Suppressor macrophage treated with lipopolysaccharide for 4 hours (primary cell): Measurements from ENCODE around the gene IFNGR1.
A peak's percentile ranks its signal among the peaks of the same experiment; 100 is the strongest.
"Not testable (repeated sequence)": the region's sequence is repeated elsewhere in the genome, so short reads cannot be mapped to it uniquely, and the experiment has no call there.

Experiments
- DNase-seq: peaks from one replicate; pipeline ENCODE4 v3.0.0-alpha.2; 2020

IFNGR1 gene

DNA sequence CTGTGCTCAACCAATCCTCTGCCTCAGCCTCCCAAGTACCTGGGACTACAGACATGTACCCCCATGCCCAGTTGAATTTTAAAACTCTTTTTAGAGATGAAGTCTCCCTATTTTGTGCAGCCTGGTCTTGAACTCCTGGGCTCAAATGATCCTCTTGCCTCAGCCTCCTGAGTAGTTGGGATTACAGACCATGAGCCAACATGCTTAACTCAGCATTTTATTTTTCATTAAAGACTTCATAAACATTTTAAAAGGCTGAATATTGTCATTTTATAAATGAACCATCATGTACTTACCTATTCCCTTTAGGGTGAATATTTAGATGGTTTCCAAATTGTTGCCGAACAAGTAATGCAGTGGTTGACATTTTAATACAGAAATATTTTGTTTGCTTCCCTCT, 16.5 kb upstream of the IFNGR1 start:
- no peak for DNase-seq

DNA sequence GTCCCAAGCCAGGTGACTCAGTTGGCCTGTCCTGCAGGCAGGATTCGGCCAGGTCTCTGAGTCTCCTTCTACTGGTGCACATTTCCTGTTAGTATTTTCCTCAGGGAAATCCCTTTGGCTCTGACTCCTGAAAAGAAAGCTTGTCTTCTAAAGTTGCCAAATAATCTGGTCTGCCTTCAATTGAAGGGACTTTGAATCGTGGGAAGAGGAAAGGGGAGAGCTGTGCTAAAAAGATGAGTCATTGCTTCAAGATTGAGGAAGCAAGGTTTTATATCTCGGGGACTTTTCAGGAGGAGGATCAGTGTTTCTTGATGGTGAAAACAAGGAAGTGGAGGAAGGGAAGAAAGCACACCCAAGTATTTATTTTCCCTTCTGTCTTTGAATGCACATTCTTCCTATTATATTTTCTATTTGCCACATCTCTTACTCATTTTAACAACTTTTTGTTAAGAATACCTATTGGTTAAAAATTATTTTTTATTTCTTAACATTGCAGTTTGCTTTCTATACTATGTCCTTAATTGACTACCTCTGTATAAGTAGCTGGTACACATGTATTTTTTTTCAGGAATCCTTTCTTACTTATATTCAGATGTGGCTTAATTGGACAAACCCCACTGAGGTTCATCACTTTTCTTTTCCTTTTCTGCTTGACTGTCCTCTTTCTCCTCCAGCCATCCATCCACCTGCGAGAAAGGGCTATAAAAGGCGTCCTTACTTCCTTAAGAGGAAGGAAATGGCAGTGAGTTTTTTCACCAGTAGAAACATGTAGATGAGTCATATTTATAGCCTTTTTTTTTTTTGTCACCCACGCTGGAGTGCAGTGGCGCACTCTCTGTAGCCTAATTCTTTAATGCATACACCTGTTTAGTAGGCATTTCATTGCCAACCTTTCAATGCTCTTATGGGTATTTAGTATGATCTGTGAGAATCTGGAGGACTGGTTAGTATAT, 15.0 kb upstream of the IFNGR1 start:
- DNase-seq = peak; percentile 94

- DNase-seq = no peak
These were observed 12.7 kb upstream of the IFNGR1 start for GRCh38 chr6:137231895-137232294.

GRCh38 chr6:137230956-137231555, 11.9 kb upstream of the IFNGR1 start:
- no peak for DNase-seq

GRCh38 chr6:137230547-137230946, 11.4 kb upstream of the IFNGR1 start:
- DNase-seq = peak; percentile 60

DNA sequence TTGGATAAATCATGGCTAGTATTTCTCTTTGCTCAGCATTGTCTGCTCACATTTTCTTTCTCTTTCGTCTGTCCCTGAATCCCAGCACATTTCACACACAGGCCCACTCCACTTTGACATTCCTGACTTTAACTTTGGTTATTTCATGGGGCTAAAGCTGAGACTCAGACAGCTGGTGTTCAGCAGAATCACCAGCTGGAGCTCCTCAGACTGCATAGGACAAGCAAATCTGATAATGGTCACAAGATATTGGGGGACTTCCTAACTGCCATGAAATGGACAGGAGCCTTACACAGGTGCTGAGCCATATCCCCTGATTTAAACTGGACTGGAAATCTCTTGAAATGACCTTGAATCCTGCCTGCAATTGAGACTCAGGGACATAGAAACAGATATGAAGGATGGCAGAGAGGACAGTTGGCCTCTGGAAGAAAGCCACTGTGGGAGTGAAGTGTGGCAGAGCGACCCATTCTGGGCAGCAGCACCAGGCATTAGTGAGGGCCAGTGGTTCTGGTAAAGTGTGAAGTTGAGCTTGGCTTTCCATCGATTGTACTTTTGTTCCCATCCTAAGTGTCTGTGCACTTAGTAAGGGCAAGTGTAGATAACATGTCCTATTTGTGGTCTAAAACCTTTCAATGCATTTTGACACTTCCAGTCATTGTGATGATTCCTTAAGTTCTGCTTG, 10.0 kb upstream of the IFNGR1 start:
- DNase-seq = no peak

DNA sequence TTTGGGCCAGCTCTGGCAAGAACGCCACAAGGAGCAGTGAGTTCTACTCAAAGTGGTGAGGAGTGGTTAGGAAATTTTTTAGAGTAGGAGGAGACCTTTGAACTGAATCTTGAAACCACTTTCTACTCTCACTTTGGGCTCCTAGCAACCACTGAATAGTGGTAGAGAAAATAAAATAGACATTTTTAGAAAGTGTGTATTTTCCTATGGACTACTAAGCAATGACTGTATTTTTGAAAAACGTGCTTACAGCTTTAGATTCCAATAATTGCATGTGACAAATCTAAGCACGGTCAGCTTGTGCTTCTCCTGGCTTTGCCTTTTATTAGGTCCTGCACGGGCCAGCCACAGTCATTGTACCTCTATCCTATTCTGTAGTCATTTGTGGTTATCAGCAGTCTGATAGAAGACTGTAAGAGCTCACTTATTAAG, 8.7 kb upstream of the IFNGR1 start:
- peak; percentile 70 for DNase-seq

DNA sequence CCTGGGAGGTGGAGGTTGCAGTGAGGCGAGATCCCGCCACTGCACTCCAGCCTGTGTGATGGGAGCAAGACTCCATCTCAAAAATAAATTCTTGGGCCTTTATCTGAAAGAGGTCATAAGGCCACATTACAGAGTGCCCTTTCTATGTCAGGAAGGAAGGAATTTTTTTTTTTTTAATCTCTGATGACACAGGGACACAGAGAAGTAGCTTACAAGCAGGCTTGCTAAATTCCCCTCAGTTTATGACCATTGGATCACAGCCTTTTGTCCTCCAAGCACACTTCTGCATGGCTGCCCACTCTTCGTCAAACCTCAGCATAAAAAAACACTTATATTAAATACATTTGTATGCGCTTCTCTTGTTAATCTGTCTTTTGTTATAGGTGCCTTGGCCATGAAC, 7.5 kb upstream of the IFNGR1 start:
- peak; percentile 71 for DNase-seq

- DNase-seq = peak; percentile 96
These were observed 5.6 kb upstream of the IFNGR1 start for GRCh38 chr6:137224799-137225198.

DNA sequence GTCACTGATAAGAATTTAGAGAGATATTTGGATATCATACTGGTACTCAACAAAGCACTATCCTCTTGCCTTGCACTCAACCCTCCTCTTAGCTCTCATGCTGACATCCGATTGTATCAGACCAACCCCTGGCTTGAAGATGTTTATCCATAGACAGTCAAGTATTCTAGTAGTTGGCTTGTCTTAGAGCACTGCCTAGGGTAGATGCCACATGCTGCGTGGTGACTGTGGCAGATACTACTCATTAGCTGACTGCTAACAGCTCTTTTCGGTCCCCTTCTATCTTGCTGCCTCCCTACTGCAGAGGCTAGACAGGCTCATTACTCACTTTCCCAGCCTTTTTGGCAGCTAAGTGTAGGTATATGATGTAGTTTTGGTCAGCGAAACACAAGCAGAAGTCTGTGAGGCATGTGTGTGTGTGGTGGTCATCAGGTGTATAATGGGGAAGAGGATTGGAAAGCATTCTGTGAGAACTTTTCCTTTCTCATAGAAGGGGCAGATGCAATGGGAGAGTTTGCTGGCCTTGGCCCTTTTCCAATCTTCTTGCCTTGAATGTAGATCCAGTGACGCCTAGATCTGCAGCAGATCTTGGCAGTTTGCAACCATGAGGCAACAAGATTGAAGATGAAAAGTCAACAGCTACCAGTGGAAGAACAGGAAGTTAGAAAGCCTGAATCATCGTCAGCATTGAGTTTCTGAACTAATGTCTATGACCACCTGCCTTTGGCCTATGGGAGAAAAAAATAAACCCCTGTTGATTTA, 4.4 kb upstream of the IFNGR1 start:
- DNase-seq = peak; percentile 95

GRCh38 chr6:137222381-137222780, 3.2 kb upstream of the IFNGR1 start:
- DNase-seq = peak; percentile 80

DNA sequence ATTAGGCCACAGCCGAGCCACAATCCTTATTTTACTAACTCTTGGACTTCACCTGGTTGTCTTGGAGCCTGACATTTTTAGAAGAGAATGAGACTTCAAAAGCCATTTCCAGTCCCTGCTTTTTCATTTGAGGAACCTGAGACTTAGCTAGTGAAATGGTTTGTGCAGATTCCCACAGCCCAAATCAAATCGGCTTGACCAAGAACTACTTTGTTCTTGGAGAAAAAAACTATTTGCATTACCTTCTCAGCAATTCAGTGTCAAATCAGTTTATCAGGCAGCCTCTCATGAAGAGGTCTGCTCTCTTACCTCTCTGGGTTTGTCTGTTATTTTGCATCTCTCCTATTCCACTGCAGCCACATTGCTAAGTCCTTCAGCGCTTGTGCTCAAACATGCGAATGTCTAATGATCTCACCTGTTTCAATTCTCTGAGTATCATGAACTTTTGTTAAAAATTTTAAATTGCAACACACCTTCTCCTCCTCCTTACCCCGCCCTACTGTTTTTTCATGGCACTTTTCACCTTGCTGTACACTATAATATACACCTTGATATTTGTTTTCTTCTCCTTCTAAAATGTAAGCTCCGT, 573 bp upstream of the IFNGR1 start:
- no peak for DNase-seq

DNA sequence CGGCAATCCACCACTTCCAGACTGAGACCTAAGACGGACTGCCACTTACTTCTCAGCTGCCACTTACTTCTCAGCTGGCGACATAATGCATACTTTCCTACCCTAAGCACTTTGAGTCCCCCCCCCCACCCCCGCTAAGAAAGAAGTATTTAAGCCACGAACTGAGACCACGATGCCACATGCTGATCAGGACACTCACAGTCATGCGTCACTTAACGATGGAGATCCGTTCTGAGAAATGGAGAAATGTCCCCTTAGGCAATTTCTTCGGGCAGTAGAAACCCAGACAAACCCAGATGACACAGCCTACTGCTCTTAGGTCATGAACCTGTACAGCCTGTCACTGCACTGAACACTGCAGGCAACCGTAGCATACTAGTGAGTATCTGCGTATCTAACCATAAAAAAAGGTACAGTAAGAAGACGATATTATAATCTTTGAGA, 690 bp downstream of the IFNGR1 start:
- peak; percentile 97 for DNase-seq

DNA sequence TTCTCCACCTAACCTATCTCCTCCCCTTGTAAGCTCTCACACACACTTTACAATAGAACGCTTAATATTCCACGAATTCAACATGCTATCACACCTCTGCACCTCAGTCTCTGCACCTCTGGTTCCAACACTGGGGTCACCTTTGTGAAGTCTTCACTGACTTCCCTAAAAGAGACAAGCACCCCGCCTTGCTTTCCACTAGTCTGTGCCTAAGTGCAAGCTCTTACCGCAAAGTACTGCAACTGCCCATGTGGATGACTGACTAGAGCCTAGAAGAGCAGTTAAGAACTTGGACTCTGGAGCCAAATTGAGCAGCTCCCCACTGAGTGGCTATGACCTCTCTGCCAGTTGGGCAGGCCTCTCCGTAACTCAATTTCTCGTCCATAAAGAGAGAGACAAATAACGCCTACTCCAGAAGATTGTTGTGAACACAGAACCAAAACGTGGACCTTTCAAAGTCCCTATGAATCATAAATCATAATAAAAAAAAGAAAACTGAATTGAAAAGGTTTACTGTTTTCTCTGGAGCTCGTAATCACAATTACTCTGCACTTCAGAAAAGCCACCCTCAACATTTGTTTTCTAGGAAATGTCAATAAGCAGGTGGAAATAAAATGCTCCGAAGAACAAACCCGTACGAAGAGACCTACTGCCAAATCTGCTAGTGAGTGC, 1.2 kb downstream of the IFNGR1 start:
- peak; percentile 66 for DNase-seq

- DNase-seq = no peak
These were observed 2.2 kb downstream of the IFNGR1 start for GRCh38 chr6:137216875-137217553.

GRCh38 chr6:137216106-137216505, 3.1 kb downstream of the IFNGR1 start:
- peak; percentile 57 for DNase-seq

DNA sequence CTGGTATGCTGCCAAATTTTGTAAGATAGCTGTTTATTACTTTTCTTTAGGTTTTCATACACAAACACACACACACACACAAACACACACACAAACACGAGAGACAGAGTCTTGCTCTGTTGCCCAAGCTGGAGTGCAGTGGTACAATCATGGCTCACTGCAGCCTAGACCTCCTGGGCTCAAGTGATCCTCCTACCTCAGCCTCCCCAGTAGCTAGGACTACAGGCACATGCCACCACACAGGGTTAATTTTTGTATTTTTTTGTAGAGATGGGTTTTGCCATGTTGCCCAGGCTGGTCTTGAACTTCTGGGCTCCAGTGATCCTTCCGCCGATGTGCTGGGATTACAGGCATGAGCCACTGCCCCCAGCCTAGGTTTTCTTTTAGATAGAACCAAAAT, 3.6 kb downstream of the IFNGR1 start:
- DNase-seq = not testable (repeated sequence)

DNA sequence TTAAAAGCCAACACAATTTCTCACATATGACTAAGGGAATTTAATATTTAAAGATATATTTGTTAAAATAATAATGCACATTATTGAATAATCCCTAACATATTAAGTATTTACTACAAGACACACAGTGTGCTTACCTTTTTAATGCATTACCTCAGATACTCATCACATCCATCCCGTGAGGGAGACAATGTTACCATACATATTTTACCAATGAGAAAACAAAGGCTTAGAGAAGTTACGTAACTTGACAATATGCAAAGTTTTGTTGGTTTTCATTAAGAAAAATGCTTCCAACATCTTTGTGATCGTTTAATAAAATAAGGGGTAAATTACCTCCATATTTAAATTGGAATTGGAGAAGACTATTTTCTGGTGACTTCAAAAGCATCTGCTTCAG, 4.3 kb downstream of the IFNGR1 start:
- DNase-seq = no peak

- no peak for DNase-seq
These were observed 5.4 kb downstream of the IFNGR1 start for GRCh38 chr6:137213813-137214212.

DNA sequence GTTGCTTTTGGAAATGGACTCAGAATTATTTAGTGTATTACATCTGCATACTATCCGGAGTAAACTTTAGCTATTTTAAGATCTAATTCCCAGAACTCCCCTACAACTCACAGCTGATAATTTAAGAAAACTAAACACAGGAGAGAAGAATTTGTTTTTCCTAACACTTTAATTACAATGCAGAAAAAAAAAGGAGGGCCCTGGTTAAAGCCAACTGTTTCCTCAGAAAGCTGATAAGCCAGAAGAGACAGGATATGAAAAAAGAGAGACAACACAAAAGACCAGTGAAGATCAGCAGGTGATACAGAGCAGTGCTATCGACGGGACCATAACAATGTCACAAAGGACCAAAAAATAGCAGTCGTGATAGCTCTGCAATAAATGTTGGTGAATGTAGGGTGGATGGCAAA, 5.8 kb downstream of the IFNGR1 start:
- DNase-seq = no peak

DNA sequence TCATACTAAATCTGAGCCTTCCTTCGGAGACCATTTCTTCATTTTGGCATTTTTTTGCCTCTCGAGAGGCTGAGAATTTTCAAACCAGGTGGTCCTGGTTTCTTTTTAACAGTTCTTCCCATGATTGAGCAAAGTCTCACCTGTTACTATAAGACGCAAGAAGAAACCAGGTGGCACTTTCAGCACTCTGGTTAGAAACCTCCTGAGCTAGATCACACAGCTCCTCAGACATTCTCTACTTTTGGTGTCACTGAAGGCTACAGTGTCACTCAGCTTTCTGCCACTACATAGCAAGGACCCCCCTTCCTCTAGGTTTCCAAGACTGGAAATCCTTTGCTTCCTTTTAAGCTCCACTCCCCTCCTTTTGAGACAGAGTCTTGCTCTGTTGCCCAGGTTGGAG, 7.3 kb downstream of the IFNGR1 start:
- DNase-seq = no peak
